ENCODE results near the gene SLC39A10.
A peak's percentile ranks its signal among the peaks of the same experiment; 100 is the strongest.

Gene SLC39A10

DNA sequence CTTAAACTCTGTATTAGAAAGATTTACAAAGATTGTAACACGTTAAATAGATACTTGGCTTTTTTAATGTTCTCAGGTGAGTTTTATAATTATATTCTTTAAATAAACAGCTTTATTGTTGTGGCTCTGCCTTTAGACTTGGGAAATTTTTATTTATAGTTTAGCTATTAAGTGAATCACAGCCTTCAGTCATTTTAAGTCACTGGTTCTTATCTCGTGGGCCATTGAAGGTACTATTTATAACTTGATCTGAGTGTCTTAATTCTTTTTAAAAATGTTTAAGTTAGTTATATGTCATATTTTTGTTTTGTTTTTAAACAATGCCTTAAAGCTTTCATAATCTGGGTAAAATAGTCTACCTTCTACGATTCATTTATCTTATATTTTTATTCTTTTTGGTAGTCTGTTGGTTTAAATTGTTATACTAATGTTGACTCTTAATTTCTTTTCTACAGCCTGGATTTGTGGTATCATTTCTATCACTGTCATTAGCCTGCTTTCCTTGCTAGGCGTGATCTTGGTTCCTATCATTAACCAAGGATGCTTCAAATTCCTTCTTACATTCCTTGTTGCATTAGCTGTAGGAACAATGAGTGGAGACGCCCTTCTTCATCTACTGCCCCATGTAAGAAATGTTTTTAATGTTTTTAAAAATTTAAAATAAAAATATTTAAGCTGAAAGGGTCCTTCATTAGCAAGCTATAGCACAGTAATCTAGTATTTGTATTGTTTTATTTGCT, 49.3 kb downstream of the SLC39A10 start:
- H3K9ac ChIP-seq (ENCODE audit: low read length) = no peak overlapping the region
- H3K36me3 ChIP-seq (ENCODE audit: control insufficient read depth, low read depth, low read length) = peaks cover 9% of the 10 kb centered on the region
- H3K4me1 ChIP-seq (ENCODE audit: control insufficient read depth, low read depth, low read length) = peaks cover 9% of the 10 kb centered on the region
- no peak overlapping the region for H3K4me3 ChIP-seq (ENCODE audit: low read length)
- peak overlapping the region; percentile 59 for H3K27ac ChIP-seq (ENCODE audit: low read length)
- no peaks in the 10 kb centered on the region for H3K27me3 ChIP-seq (ENCODE audit: control insufficient read depth, insufficient read depth, low read length)
- H3K9me3 ChIP-seq (ENCODE audit: control insufficient read depth, low read depth, low read length) = no peaks in the 10 kb centered on the region

DNA sequence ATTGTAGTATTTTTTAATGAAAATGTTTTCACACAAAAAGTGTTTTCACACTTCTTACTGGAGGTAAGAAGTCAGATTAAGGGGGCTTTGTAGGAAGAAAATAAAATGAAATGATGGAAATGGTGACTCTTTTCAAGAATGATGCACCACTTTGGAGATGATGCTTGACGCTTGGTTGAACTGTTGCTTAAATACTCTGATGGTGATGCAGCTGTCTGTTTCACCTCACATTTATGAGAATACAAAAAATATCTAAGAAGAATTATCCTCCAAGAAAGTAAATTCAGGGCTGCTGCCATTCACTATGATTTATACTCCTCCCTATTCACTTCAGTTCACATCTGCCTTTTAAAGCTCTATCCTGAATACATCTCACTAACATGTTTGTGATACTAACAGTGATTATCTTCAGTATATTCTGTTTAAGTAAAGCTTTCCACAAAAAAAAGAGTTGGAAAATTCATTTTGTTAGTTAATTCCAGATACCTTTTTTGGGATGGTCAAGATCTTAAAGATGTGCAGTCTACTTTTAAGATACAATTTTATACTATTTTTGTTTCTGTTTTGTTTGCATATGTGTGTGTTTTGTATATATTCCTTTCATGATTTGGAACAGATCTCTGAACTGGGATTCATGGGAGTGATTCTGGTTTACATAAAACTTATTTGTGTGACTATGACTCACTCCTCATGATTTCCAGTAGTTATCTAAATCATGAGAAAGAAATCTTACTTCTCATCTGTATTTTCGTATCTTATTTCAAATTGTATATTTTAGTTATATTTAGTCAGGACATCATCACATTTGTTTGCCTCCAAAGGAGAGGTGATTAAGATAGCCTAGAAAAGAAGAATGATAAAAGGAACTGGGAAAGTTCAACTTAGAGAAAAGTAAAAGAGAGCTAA, 53.1 kb downstream of the SLC39A10 start:
- H3K4me3 ChIP-seq (ENCODE audit: low read length) = no peak overlapping the region
- no peak overlapping the region for H3K9ac ChIP-seq (ENCODE audit: low read length)
- no peaks in the 10 kb centered on the region for H3K9me3 ChIP-seq (ENCODE audit: control insufficient read depth, low read depth, low read length)
- H3K27ac ChIP-seq (ENCODE audit: low read length) = no peak overlapping the region
- H3K4me1 ChIP-seq (ENCODE audit: control insufficient read depth, low read depth, low read length) = peaks cover 9% of the 10 kb centered on the region
- no peaks in the 10 kb centered on the region for H3K27me3 ChIP-seq (ENCODE audit: control insufficient read depth, insufficient read depth, low read length)
- H3K36me3 ChIP-seq (ENCODE audit: control insufficient read depth, low read depth, low read length) = peaks cover 22% of the 10 kb centered on the region

DNA sequence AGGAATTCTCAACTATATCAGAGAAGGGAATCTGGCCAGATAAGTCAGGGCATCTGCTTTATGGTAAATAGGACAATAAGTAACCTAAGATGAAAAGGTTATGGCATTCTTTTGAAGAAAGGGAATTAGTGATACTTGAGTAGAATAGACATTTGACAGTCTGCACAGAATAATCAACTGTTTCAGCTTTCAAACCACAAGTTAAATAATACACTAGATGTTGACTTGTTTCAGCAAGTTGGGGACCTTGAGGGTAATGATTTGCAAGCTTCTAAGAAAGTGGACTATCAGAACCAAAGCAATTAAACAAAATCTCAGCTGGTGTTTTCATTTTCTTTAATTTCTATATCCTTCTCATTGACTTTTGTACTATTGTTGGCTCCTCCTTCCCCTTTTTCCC, 54.5 kb downstream of the SLC39A10 start:
- H3K4me1 ChIP-seq (ENCODE audit: control insufficient read depth, low read depth, low read length) = no peaks in the 10 kb centered on the region
- H3K9ac ChIP-seq (ENCODE audit: low read length) = no peak overlapping the region
- H3K4me3 ChIP-seq (ENCODE audit: low read length) = no peak overlapping the region

DNA sequence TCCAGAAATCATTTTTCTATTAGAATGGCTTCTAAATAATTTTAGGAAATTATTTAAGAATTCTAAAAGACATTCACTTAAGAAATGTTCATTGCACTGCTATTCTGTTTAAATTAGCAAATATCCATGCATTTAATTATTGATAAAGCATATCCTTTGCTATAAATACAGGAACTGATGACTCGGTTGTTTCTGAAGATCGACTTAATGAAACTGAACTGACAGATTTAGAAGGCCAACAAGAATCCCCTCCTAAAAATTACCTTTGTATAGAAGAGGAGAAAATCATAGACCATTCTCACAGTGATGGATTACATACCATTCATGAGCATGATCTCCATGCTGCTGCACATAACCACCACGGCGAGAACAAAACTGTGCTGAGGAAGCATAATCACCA, 59.4 kb downstream of the SLC39A10 start:
- no peaks in the 10 kb centered on the region for H3K27me3 ChIP-seq (ENCODE audit: control insufficient read depth, insufficient read depth, low read length)
- H3K36me3 ChIP-seq (ENCODE audit: control insufficient read depth, low read depth, low read length) = peaks cover 62% of the 10 kb centered on the region
- H3K4me1 ChIP-seq (ENCODE audit: control insufficient read depth, low read depth, low read length) = no peaks in the 10 kb centered on the region
- H3K4me3 ChIP-seq (ENCODE audit: low read length) = no peak overlapping the region
- H3K9me3 ChIP-seq (ENCODE audit: control insufficient read depth, low read depth, low read length) = no peaks in the 10 kb centered on the region
- H3K27ac ChIP-seq (ENCODE audit: low read length) = no peak overlapping the region
- H3K9ac ChIP-seq (ENCODE audit: low read length) = no peak overlapping the region

More for the DNA sequence above, 54.5 kb downstream of the SLC39A10 start:
- Histone ChIP-seq H3K27me3 (ENCODE audit: control insufficient read depth, insufficient read depth, low read length) (no peaks in the 10 kb centered on the region), H3K27ac (ENCODE audit: low read length) (no peak overlapping the region), H3K36me3 (ENCODE audit: control insufficient read depth, low read depth, low read length) (peaks cover 34% of the 10 kb centered on the region), H3K9me3 (ENCODE audit: control insufficient read depth, low read depth, low read length) (no peaks in the 10 kb centered on the region)

DNA sequence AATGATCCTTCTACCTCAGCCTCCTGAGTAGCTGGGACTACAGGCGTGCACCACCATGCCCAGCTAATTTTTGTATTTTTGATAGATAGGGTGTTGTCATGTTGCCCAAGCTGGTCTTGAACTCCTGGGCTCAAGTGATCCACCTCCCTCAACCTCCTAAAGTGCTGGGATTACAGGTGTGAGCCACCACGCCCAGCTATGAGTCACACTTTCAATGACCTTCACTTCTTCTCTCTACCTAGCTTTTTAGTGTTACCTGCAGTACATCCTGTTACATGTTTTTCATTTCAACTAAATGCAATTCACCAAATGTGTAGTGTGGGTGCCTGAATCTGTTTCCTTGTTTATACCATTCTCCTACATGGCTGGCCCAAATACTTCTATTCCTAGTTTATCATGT, 64.0 kb downstream of the SLC39A10 start:
- Histone ChIP-seq H3K9ac (ENCODE audit: low read length) (no peak overlapping the region), H3K4me1 (ENCODE audit: control insufficient read depth, low read depth, low read length) (no peaks in the 10 kb centered on the region), H3K4me3 (ENCODE audit: low read length) (no peak overlapping the region), H3K27me3 (ENCODE audit: control insufficient read depth, insufficient read depth, low read length) (no peaks in the 10 kb centered on the region), H3K36me3 (ENCODE audit: control insufficient read depth, low read depth, low read length) (peaks cover 58% of the 10 kb centered on the region), H3K27ac (ENCODE audit: low read length) (no peak overlapping the region), H3K9me3 (ENCODE audit: control insufficient read depth, low read depth, low read length) (no peaks in the 10 kb centered on the region)

DNA sequence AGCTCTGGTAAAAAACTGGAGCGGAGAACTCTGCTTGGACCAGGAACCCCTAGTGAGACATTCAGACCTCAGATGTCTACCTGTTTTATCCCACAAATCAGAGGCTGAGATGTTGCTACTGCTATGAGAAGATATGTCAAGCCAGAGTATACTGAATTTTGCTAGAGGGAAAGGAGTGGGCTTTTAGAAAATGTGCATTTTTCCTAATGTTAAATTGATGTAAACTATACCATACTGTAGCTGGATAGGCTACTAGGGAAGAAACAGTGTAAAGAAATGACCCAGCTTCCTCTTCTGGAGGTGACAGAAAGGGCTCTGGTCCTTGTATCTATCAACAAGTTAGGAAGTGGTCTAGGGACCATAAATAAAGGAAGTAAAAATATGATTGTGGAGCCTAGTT, 65.0 kb downstream of the SLC39A10 start:
- Histone ChIP-seq H3K9ac (ENCODE audit: low read length) (no peak overlapping the region), H3K4me3 (ENCODE audit: low read length) (no peak overlapping the region), H3K4me1 (ENCODE audit: control insufficient read depth, low read depth, low read length) (no peaks in the 10 kb centered on the region), H3K9me3 (ENCODE audit: control insufficient read depth, low read depth, low read length) (no peaks in the 10 kb centered on the region), H3K27ac (ENCODE audit: low read length) (no peak overlapping the region), H3K36me3 (ENCODE audit: control insufficient read depth, low read depth, low read length) (peaks cover 48% of the 10 kb centered on the region), H3K27me3 (ENCODE audit: control insufficient read depth, insufficient read depth, low read length) (no peaks in the 10 kb centered on the region)

DNA sequence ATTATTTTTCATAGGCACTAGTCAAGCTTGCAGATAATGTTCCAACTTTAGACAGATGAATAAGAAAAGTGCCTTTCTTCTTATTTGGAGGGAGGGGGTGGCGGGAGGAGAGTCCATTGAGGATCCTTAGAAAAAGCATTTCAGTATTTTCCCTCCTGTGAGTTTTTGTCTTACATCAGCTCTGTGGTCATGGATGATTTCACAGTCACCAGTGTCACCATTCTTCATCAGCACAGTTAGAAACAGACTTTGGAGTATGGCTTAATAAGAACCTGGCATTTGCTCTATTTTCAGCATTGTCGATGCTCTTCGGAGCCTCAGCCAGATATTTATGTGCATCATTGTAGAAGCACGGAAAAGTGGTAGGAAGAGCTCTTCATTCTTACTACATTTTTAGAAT, 70.1 kb downstream of the SLC39A10 start:
- H3K36me3 ChIP-seq (ENCODE audit: control insufficient read depth, low read depth, low read length) = peaks cover 43% of the 10 kb centered on the region
- no peak overlapping the region for H3K9ac ChIP-seq (ENCODE audit: low read length)
- no peak overlapping the region for H3K4me3 ChIP-seq (ENCODE audit: low read length)
- no peaks in the 10 kb centered on the region for H3K27me3 ChIP-seq (ENCODE audit: control insufficient read depth, insufficient read depth, low read length)
- no peaks in the 10 kb centered on the region for H3K4me1 ChIP-seq (ENCODE audit: control insufficient read depth, low read depth, low read length)
- no peak overlapping the region for H3K27ac ChIP-seq (ENCODE audit: low read length)
- H3K9me3 ChIP-seq (ENCODE audit: control insufficient read depth, low read depth, low read length) = no peaks in the 10 kb centered on the region

DNA sequence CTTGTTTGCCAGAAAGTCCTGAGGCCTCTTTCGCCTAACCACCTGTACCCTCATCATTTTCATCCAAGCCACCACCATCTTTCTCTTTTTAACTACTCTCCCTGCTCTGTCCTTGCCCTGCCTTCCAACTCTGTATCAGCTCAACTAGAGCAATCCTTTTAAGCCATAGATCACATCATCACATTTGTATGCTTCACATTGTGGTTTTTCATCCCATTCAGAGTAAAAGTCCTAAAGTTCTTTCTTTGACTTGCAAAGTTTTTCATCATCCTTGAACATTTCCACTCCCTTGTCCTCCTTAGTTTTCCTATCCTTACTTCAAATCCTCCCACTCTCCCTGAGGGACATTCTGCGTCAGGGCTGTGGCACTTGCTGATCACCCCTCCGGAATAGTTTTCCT, 73.9 kb downstream of the SLC39A10 start:
- H3K4me1 ChIP-seq (ENCODE audit: control insufficient read depth, low read depth, low read length) = no peaks in the 10 kb centered on the region
- H3K9me3 ChIP-seq (ENCODE audit: control insufficient read depth, low read depth, low read length) = no peaks in the 10 kb centered on the region
- no peak overlapping the region for H3K9ac ChIP-seq (ENCODE audit: low read length)
- no peaks in the 10 kb centered on the region for H3K27me3 ChIP-seq (ENCODE audit: control insufficient read depth, insufficient read depth, low read length)
- H3K27ac ChIP-seq (ENCODE audit: low read length) = no peak overlapping the region
- no peak overlapping the region for H3K4me3 ChIP-seq (ENCODE audit: low read length)
- peaks cover 44% of the 10 kb centered on the region for H3K36me3 ChIP-seq (ENCODE audit: control insufficient read depth, low read depth, low read length)

DNA sequence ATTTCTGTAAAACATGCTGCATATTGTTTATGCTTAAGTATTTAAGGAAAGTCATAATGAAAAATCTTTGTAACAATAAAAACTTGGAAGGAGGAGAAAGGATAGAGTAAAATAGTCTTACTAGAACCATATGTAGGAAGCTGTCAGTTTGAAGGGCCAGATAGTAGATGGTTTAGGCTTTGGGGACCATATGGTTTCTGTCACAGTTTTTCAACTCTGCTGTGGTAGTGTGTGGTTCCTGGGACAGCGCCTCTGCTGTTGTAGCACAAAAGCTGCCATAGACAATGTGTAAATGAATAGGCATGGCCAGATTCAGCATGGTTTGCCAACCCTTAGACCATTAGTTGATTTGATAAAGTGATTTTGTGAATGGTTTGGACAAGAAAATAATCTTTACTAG, 75.5 kb downstream of the SLC39A10 start:
- H3K4me3 ChIP-seq (ENCODE audit: low read length) = no peak overlapping the region
- H3K9me3 ChIP-seq (ENCODE audit: control insufficient read depth, low read depth, low read length) = no peaks in the 10 kb centered on the region

DNA sequence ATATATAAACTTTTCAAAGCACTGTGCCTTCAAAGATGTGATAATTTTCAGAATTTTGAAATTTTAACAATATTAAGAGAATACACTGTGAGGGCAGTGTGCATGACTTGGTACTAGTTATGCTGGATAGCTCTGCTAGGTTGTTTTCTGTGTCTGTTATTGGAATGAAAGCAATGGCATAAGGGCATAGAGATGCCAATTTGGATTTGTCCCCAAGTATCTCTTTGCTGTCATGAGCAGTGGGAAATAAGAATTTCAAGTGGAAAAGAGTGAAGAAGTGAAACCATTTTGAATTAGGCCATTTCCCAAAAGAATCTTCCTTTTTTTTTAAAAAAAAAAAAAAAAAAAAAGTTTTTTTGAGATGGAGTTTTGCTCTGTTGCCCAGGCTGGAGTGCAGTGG, 76.8 kb downstream of the SLC39A10 start:
- no peak overlapping the region for H3K9ac ChIP-seq (ENCODE audit: low read length)
- no peak overlapping the region for H3K4me3 ChIP-seq (ENCODE audit: low read length)
- H3K9me3 ChIP-seq (ENCODE audit: control insufficient read depth, low read depth, low read length) = no peaks in the 10 kb centered on the region
- no peaks in the 10 kb centered on the region for H3K4me1 ChIP-seq (ENCODE audit: control insufficient read depth, low read depth, low read length)
- peaks cover 40% of the 10 kb centered on the region for H3K36me3 ChIP-seq (ENCODE audit: control insufficient read depth, low read depth, low read length)
- H3K27me3 ChIP-seq (ENCODE audit: control insufficient read depth, insufficient read depth, low read length) = no peaks in the 10 kb centered on the region
- no peak overlapping the region for H3K27ac ChIP-seq (ENCODE audit: low read length)

More for the DNA sequence above, 75.5 kb downstream of the SLC39A10 start:
- H3K9ac ChIP-seq (ENCODE audit: low read length) = no peak overlapping the region
- H3K27ac ChIP-seq (ENCODE audit: low read length) = no peak overlapping the region
- no peaks in the 10 kb centered on the region for H3K27me3 ChIP-seq (ENCODE audit: control insufficient read depth, insufficient read depth, low read length)
- peaks cover 50% of the 10 kb centered on the region for H3K36me3 ChIP-seq (ENCODE audit: control insufficient read depth, low read depth, low read length)
- no peaks in the 10 kb centered on the region for H3K4me1 ChIP-seq (ENCODE audit: control insufficient read depth, low read depth, low read length)

DNA sequence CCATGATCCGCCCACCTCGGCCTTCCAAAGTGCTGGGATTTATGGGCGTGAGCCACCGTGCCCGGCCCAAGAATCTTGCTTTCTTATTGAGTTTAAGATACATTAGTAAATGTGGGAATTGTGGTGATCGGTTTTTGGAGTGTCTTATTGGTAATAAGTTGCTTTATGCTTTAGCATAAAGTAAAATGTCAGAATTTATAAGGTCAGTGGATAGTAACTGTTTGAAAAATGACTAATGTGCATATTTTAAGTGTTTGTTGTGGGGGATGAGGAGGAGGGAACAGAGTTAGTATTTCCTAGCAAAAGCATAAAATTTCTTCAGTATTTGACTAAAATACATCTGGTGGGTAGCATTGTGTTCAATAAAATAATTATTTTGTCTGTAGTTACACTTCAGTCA, 77.4 kb downstream of the SLC39A10 start:
- Histone ChIP-seq H3K4me3 (ENCODE audit: low read length) (no peak overlapping the region), H3K27ac (ENCODE audit: low read length) (no peak overlapping the region), H3K36me3 (ENCODE audit: control insufficient read depth, low read depth, low read length) (peaks cover 40% of the 10 kb centered on the region), H3K9ac (ENCODE audit: low read length) (no peak overlapping the region), H3K4me1 (ENCODE audit: control insufficient read depth, low read depth, low read length) (no peaks in the 10 kb centered on the region), H3K27me3 (ENCODE audit: control insufficient read depth, insufficient read depth, low read length) (no peaks in the 10 kb centered on the region), H3K9me3 (ENCODE audit: control insufficient read depth, low read depth, low read length) (no peaks in the 10 kb centered on the region)

Data from iPS-18a (cell line).